ENCODE results near the gene UCN2. TPM values are rescaled to one million over a fixed set of nuclear protein-coding genes. Genes with fewer than 3 reads are reported as not detected.

UCN2 gene
- total RNA-seq, 1 experiment from 2014 or later, result 0.49 TPM

DNA sequence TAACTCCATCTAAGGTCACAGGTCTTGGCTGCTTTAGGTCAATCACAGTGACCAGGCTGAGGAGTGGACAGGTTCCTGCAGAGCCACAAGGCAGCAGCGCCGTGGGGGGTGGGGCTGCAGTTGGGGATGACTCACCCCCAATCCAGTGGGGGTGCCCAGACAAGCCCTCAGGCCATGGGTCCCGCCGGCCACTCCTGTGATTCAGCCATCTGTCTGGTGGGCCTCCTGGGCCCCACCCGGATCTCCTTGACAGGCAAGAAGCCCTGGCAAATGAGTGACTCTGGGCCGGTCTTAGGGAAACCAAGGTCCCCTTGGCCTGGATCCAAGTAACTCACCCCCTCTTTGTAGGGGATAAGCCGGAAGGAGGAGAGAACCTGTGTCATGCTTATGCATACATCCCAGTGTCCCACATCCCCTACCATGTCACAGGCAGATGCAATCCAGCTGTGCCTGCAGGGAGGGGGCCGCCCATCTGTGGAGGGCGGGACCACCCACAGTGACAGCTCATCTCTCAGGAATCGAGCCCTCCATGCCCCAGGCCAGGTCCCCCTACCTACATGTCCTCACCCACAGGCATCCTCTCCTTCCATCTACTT, 32.0 kb upstream of the UCN2 start:
- no peaks in the 10 kb centered on the region for H3K9me3 ChIP-seq (ENCODE audit: low read depth, low read length, poor library complexity, severe bottlenecking)
- H3K27ac ChIP-seq (ENCODE audit: low read depth, low read length, poor library complexity, severe bottlenecking), result peak overlapping the region; percentile 13
- TF ChIP-seq CTCF (conservative IDR thresholded peaks at IDR 0.05; ENCODE audit: low read depth, low read length) (no peak), EZH2 (IDR thresholded peaks at IDR 0.05; ENCODE audit: borderline replicate concordance, low read depth, low read length, poor library complexity, severe bottlenecking) (no peak)
- H3K4me3 ChIP-seq (ENCODE audit: low read depth, low read length, poor library complexity, severe bottlenecking), result peak overlapping the region; percentile 42
- H3K4me1 ChIP-seq (ENCODE audit: insufficient read depth, low read length, poor library complexity, severe bottlenecking), result peaks cover 24% of the 10 kb centered on the region
- intact Hi-C loops (cut with micrococcal nuclease; ENCODE audit: unreplicated experiment), result no loop called here
- DNase-seq (ENCODE audit: low spot score), result peak; percentile 70
- peaks cover 4% of the 10 kb centered on the region for H3K36me3 ChIP-seq (ENCODE audit: insufficient read depth, low read length, poor library complexity, severe bottlenecking)
- BruUV-seq (replicated peaks), result no TSS peak
- POLR2A ChIA-PET (ENCODE audit: low non-redundant PET), result no interaction called here
- CTCF ChIA-PET, result no interaction called here
- no peaks in the 10 kb centered on the region for H3K27me3 ChIP-seq (replicated peaks; ENCODE audit: insufficient read depth, low read depth, low read length, poor library complexity)

DNA sequence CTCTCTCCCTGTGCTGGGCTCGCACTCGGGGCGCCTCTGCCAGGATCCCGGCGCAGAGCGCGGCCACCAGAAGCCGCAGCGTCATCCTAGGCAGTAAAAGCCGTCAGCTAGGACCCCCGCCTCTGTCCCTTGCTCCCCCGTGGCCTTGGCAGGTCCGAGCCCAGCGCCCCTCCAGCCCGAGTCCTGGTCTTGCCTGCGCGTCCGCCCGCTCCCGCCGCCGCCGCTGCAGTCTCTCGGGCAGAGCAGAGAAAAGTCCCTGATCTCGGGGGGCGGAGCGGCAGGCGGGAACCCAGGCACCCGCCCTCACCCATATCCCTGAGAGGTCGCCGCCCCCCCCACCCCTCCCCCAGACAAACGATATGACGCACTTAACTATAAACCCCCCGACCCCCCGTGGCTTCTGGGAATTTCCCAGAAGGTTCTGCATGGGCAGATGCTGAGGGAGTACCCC, 31.5 kb upstream of the UCN2 start, which contains the start of gene COL7A1:
TSS of gene COL7A1 (minus strand) at position 255 of the 451 bp plus-strand sequence. CDS start at position 85, 170 bp downstream.
- intact Hi-C loops (cut with micrococcal nuclease; ENCODE audit: unreplicated experiment), result no loop called here

DNA sequence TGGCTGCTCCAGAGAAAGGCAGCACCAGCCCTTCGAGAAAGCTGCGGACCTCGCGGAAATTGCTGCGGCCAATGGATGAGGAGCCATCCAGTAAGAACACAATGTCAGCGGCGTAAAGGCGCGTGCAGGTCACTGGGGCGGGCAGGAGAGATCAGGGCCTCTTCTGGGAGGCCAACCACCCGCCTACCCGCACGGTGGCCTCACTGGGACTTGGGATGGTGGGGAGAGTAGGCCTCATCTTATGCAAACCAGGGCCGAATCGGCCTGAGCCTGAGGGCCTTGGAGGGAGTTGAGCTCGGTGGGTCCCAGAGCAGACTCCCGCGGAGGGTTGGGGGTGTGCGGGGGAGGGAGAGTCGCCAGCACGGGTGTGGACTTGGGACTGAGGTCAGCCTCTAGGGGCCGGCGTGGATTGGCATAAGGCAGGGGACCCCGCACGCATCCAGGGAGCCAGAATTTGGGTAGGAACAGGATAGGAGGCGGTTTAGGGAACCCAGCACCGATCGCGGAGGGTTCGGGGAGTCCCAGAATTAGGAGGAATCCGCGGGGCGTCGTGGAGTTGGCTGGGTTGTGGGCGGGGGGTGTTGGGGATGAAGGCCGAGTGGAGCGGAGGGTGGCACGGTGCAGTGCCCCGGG, 31.0 kb upstream of the UCN2 start:
- TF ChIP-seq EZH2 (IDR thresholded peaks at IDR 0.05; ENCODE audit: borderline replicate concordance, low read depth, low read length, poor library complexity, severe bottlenecking) (no peak), CTCF (conservative IDR thresholded peaks at IDR 0.05; ENCODE audit: low read depth, low read length) (no peak)
- ChIA-PET CTCF (no interaction called here), POLR2A (ENCODE audit: low non-redundant PET) (no interaction called here)
- intact Hi-C loops (cut with micrococcal nuclease; ENCODE audit: unreplicated experiment), result no loop called here
- DNase-seq (ENCODE audit: low spot score), result no peak
- BruUV-seq (replicated peaks), result TSS peak; percentile 64
- H3K9me3 ChIP-seq (ENCODE audit: low read depth, low read length, poor library complexity, severe bottlenecking), result no peaks in the 10 kb centered on the region
- peaks cover 24% of the 10 kb centered on the region for H3K4me1 ChIP-seq (ENCODE audit: insufficient read depth, low read length, poor library complexity, severe bottlenecking)
- H3K27me3 ChIP-seq (replicated peaks; ENCODE audit: insufficient read depth, low read depth, low read length, poor library complexity), result no peaks in the 10 kb centered on the region
- H3K4me3 ChIP-seq (ENCODE audit: low read depth, low read length, poor library complexity, severe bottlenecking), result peak overlapping the region; percentile 42
- no peaks in the 10 kb centered on the region for H3K36me3 ChIP-seq (ENCODE audit: insufficient read depth, low read length, poor library complexity, severe bottlenecking)
- H3K27ac ChIP-seq (ENCODE audit: low read depth, low read length, poor library complexity, severe bottlenecking), result no peak overlapping the region

More for the DNA sequence above, 31.5 kb upstream of the UCN2 start, which contains the start of gene COL7A1:
- POLR2A ChIA-PET (ENCODE audit: low non-redundant PET), result no interaction called here
- no TSS peak for BruUV-seq (replicated peaks)
- TF ChIP-seq EZH2 (IDR thresholded peaks at IDR 0.05; ENCODE audit: borderline replicate concordance, low read depth, low read length, poor library complexity, severe bottlenecking), result no peak
- no peak for TF ChIP-seq CTCF (conservative IDR thresholded peaks at IDR 0.05; ENCODE audit: low read depth, low read length)
- H3K9me3 ChIP-seq (ENCODE audit: low read depth, low read length, poor library complexity, severe bottlenecking), result no peaks in the 10 kb centered on the region
- peak within 1 kb of the TSS; percentile 42 for H3K4me3 ChIP-seq (ENCODE audit: low read depth, low read length, poor library complexity, severe bottlenecking)
- no peaks in the 10 kb centered on the region for H3K27me3 ChIP-seq (replicated peaks; ENCODE audit: insufficient read depth, low read depth, low read length, poor library complexity)
- CTCF ChIA-PET, result no interaction called here
- H3K27ac ChIP-seq (ENCODE audit: low read depth, low read length, poor library complexity, severe bottlenecking), result peak within 1 kb of the TSS; percentile 13
- H3K4me1 ChIP-seq (ENCODE audit: insufficient read depth, low read length, poor library complexity, severe bottlenecking), result peaks cover 24% of the 10 kb centered on the region
- peaks cover 3% of the 10 kb centered on the region for H3K36me3 ChIP-seq (ENCODE audit: insufficient read depth, low read length, poor library complexity, severe bottlenecking)
- peak; percentile 32 for DNase-seq (ENCODE audit: low spot score)
